ENCODE results near the gene ARRDC5.
"Not testable (repeated sequence)": the region's sequence is repeated elsewhere in the genome, so short reads cannot be mapped to it uniquely, and the experiment has no call there.

Gene ARRDC5

DNA sequence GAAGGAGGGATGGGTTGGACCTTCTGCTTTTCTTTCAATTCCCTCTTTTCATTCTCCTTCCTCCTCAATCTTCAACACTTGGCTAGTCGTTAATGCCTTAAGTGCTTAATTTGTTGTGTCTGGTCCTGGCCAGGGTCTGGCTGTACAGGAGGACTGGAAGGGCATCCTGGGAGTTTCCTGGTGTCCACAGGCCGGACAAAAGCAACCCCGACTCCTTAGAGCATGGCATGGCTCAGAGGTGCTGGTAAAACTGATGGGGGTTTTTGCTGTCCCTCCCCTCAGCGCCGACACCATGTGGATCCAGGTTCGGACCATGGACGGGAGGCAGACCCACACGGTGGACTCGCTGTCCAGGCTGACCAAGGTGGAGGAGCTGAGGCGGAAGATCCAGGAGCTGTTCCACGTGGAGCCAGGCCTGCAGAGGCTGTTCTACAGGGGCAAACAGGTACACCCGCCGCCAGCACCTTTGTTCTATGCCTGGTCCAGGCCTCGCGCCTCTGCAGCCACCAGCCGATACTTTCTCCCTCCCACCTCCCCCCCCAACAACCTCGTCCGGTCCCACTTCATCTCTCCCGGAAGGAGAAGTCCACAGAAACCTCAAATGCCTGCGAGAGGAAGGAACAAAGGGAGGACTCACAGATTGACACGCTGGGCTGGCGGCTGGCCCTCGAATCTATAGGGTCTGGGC is 8.0 kb upstream of the ARRDC5 start:
- peaks cover 0 to 16% (median 8%) of the 10 kb centered on the region in 5 donors for H3K27me3 ChIP-seq (ENCODE audit: control insufficient read depth in 5 of 5, insufficient read depth in 4 of 5, low read length in 5 of 5)
- H3K27ac ChIP-seq (ENCODE audit: low read depth, low read length): no peak overlapping the region
- H3K4me3 ChIP-seq (ENCODE audit: low read depth in 1 of 5, low read length in 5 of 5): peak overlapping the region; percentile 49 to 67 (median 55)
- peak overlapping the region in 4 of 5 donors; percentile 4 to 56 (median 50) for H3K9ac ChIP-seq (ENCODE audit: low read length in 5 of 5)
- peaks cover 3 to 46% (median 34%) of the 10 kb centered on the region in 5 donors for H3K4me1 ChIP-seq (ENCODE audit: control insufficient read depth in 5 of 5, insufficient read depth in 5 of 5, low read length in 5 of 5)
- H3K9me3 ChIP-seq (ENCODE audit: control insufficient read depth in 5 of 5, low read length in 5 of 5): no peaks in the 10 kb centered on the region
- no peaks in the 10 kb centered on the region for H3K36me3 ChIP-seq (ENCODE audit: control insufficient read depth in 5 of 5, insufficient read depth in 5 of 5, low read length in 5 of 5)

- no peak overlapping the region for H3K27ac ChIP-seq (ENCODE audit: low read depth, low read length)
- peak overlapping the region; percentile 49 to 67 (median 55) for H3K4me3 ChIP-seq (ENCODE audit: low read depth in 1 of 5, low read length in 5 of 5)
- peaks cover 0 to 15% (median 8%) of the 10 kb centered on the region in 5 donors for H3K27me3 ChIP-seq (ENCODE audit: control insufficient read depth in 5 of 5, insufficient read depth in 4 of 5, low read length in 5 of 5)
- H3K4me1 ChIP-seq (ENCODE audit: control insufficient read depth in 5 of 5, insufficient read depth in 5 of 5, low read length in 5 of 5): peaks cover 3 to 39% (median 30%) of the 10 kb centered on the region in 5 donors
- H3K36me3 ChIP-seq (ENCODE audit: control insufficient read depth in 5 of 5, insufficient read depth in 5 of 5, low read length in 5 of 5): no peaks in the 10 kb centered on the region
- no peaks in the 10 kb centered on the region for H3K9me3 ChIP-seq (ENCODE audit: control insufficient read depth in 5 of 5, low read length in 5 of 5)
- peak overlapping the region in 4 of 5 donors; percentile 4 to 56 (median 50) for H3K9ac ChIP-seq (ENCODE audit: low read length in 5 of 5)
These were observed 7.3 kb upstream of the ARRDC5 start for GRCh38 chr19:4909897-4910593.

- Histone ChIP-seq H3K9me3 (ENCODE audit: control insufficient read depth in 5 of 5, low read length in 5 of 5) (no peaks in the 10 kb centered on the region), H3K27me3 (ENCODE audit: control insufficient read depth in 5 of 5, insufficient read depth in 4 of 5, low read length in 5 of 5) (peaks cover 0 to 12% (median 8%) of the 10 kb centered on the region in 5 donors), H3K4me1 (ENCODE audit: control insufficient read depth in 5 of 5, insufficient read depth in 5 of 5, low read length in 5 of 5) (peaks cover 3 to 32% (median 26%) of the 10 kb centered on the region in 5 donors), H3K36me3 (ENCODE audit: control insufficient read depth in 5 of 5, insufficient read depth in 5 of 5, low read length in 5 of 5) (no peaks in the 10 kb centered on the region), H3K27ac (ENCODE audit: low read depth, low read length) (no peak within 1 kb of the TSS), H3K4me3 (ENCODE audit: low read depth in 1 of 5, low read length in 5 of 5) (peak within 1 kb of the TSS; percentile 49 to 67 (median 55)), H3K9ac (ENCODE audit: low read length in 5 of 5) (peak within 1 kb of the TSS in 3 of 5 donors; percentile 48 to 56 (median 51))
These were observed 6.6 kb upstream of the ARRDC5 start, which contains the start of gene UHRF1 for GRCh38 chr19:4909156-4909896. Gene UHRF1 (plus strand): TSS chr19:4909501. CDS start chr19:4910886, 1,385 bp downstream.

- Histone ChIP-seq H3K9ac (ENCODE audit: low read length in 5 of 5) (no peak overlapping the region), H3K27me3 (ENCODE audit: control insufficient read depth in 5 of 5, insufficient read depth in 4 of 5, low read length in 5 of 5) (peaks cover 0 to 12% (median 8%) of the 10 kb centered on the region in 5 donors), H3K9me3 (ENCODE audit: control insufficient read depth in 5 of 5, low read length in 5 of 5) (no peaks in the 10 kb centered on the region), H3K36me3 (ENCODE audit: control insufficient read depth in 5 of 5, insufficient read depth in 5 of 5, low read length in 5 of 5) (no peaks in the 10 kb centered on the region), H3K4me1 (ENCODE audit: control insufficient read depth in 5 of 5, insufficient read depth in 5 of 5, low read length in 5 of 5) (peaks cover 3 to 32% (median 26%) of the 10 kb centered on the region in 5 donors), H3K4me3 (ENCODE audit: low read depth in 1 of 5, low read length in 5 of 5) (no peak overlapping the region), H3K27ac (ENCODE audit: low read depth, low read length) (no peak overlapping the region)
These were observed 6.1 kb upstream of the ARRDC5 start for GRCh38 chr19:4908781-4909155.

DNA sequence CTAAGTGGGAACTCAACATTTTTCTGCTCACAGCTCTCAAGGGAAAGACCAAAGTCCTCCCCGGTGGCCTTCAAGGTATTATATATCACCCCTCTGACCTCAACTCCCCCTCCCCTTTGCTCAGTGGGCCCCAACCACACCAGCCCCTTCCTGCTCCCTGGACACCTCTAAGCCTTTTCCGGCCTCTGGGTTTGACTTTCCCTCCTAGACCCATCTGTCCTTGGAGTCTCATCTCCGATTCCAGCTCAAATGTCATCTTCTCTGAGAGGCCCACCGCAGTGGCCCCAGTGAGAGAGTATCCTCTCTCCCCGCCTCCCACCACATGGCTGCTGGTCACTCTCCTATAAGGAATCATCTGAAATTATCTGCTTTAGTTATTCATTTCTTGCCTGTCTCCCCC is 5.7 kb upstream of the ARRDC5 start:
- Histone ChIP-seq H3K9ac (ENCODE audit: low read length in 5 of 5) (no peak overlapping the region), H3K4me1 (ENCODE audit: control insufficient read depth in 5 of 5, insufficient read depth in 5 of 5, low read length in 5 of 5) (peaks cover 3 to 32% (median 26%) of the 10 kb centered on the region in 5 donors), H3K27ac (ENCODE audit: low read depth, low read length) (no peak overlapping the region), H3K36me3 (ENCODE audit: control insufficient read depth in 5 of 5, insufficient read depth in 5 of 5, low read length in 5 of 5) (no peaks in the 10 kb centered on the region), H3K27me3 (ENCODE audit: control insufficient read depth in 5 of 5, insufficient read depth in 4 of 5, low read length in 5 of 5) (peaks cover 0 to 12% (median 8%) of the 10 kb centered on the region in 5 donors), H3K9me3 (ENCODE audit: control insufficient read depth in 5 of 5, low read length in 5 of 5) (no peaks in the 10 kb centered on the region), H3K4me3 (ENCODE audit: low read depth in 1 of 5, low read length in 5 of 5) (no peak overlapping the region)

DNA sequence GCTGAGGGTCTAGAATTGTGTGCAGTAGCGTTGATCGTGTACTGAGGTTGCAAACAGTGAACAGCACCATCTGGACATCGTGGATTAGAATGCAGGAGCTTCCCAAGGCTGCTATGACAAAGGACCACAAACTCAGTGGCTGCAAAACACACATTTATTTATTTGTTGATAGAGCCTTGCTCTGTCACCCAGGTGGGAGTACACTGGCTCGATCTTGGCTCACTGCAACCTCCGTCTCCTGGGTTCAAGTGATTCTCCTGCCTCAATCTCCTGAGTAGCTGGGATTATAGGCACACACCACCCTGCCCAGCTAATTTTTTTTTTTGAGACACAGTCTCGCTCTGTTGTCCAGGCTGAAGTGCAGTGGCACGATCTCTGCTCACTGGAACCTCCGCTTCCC is 4.3 kb upstream of the ARRDC5 start:
- no peak overlapping the region for H3K9ac ChIP-seq (ENCODE audit: low read length in 5 of 5)
- no peak overlapping the region for H3K27ac ChIP-seq (ENCODE audit: low read depth, low read length)
- no peak overlapping the region for H3K4me3 ChIP-seq (ENCODE audit: low read depth in 1 of 5, low read length in 5 of 5)
- H3K9me3 ChIP-seq (ENCODE audit: control insufficient read depth in 5 of 5, low read length in 5 of 5): no peaks in the 10 kb centered on the region
- peaks cover 0 to 12% (median 8%) of the 10 kb centered on the region in 5 donors for H3K27me3 ChIP-seq (ENCODE audit: control insufficient read depth in 5 of 5, insufficient read depth in 4 of 5, low read length in 5 of 5)
- H3K4me1 ChIP-seq (ENCODE audit: control insufficient read depth in 5 of 5, insufficient read depth in 5 of 5, low read length in 5 of 5): peaks cover 3 to 27% (median 23%) of the 10 kb centered on the region in 5 donors
- H3K36me3 ChIP-seq (ENCODE audit: control insufficient read depth in 5 of 5, insufficient read depth in 5 of 5, low read length in 5 of 5): no peaks in the 10 kb centered on the region

DNA sequence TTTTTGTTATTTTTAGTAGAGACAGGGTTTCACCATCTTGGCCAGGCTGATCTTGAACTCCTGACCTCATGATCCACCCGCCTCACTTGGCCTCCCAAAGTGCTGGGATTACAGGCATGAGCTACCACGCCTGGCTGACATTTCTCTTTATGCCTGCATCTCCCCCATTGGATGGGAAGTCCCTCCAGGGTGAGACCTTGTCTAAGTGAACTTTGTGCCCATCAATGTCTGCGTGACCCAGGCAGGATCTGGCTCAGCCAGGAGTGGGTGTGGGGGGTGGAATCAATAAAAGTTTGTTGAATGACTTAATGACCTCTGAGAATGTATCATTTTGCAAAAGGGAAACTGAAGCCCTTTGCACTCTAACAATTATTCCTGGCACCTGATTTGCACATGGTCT is 1.8 kb upstream of the ARRDC5 start:
- Histone ChIP-seq H3K4me3 (ENCODE audit: low read depth in 1 of 5, low read length in 5 of 5) (no peak overlapping the region), H3K9me3 (ENCODE audit: control insufficient read depth in 5 of 5, low read length in 5 of 5) (no peaks in the 10 kb centered on the region), H3K4me1 (ENCODE audit: control insufficient read depth in 5 of 5, insufficient read depth in 5 of 5, low read length in 5 of 5) (peaks cover 0 to 7% (median 4%) of the 10 kb centered on the region in 5 donors), H3K36me3 (ENCODE audit: control insufficient read depth in 5 of 5, insufficient read depth in 5 of 5, low read length in 5 of 5) (no peaks in the 10 kb centered on the region), H3K27ac (ENCODE audit: low read depth, low read length) (no peak overlapping the region), H3K27me3 (ENCODE audit: control insufficient read depth in 5 of 5, insufficient read depth in 4 of 5, low read length in 5 of 5) (peaks cover 0 to 9% (median 5%) of the 10 kb centered on the region in 5 donors), H3K9ac (ENCODE audit: low read length in 5 of 5) (no peak overlapping the region)

DNA sequence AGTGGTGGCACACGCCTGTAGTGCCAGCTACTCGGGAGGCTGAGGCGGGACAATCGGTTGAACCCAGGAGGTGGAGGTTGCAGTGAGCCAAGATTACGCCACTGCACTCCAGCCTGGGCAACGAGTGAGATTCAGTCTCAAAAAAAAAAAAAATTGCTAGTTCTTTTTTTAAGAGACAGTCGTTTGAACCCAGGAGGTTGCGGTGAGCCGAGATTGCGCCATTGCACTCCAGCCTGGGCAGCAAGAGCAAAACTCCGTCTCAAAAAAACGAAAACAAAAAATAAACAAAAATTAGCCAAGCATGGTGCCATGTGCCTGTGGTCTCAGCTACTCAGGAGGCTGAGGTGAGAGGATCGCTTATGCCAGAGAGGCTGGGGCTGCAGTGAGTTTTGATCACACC is 1.8 kb downstream of the ARRDC5 start:
- H3K4me3 ChIP-seq (ENCODE audit: low read depth in 1 of 5, low read length in 5 of 5); H3K27me3 ChIP-seq (ENCODE audit: control insufficient read depth in 5 of 5, insufficient read depth in 4 of 5, low read length in 5 of 5); H3K9me3 ChIP-seq (ENCODE audit: control insufficient read depth in 5 of 5, low read length in 5 of 5); H3K4me1 ChIP-seq (ENCODE audit: control insufficient read depth in 5 of 5, insufficient read depth in 5 of 5, low read length in 5 of 5); H3K36me3 ChIP-seq (ENCODE audit: control insufficient read depth in 5 of 5, insufficient read depth in 5 of 5, low read length in 5 of 5); H3K9ac ChIP-seq (ENCODE audit: low read length in 5 of 5); H3K27ac ChIP-seq (ENCODE audit: low read depth, low read length): not testable (repeated sequence)

DNA sequence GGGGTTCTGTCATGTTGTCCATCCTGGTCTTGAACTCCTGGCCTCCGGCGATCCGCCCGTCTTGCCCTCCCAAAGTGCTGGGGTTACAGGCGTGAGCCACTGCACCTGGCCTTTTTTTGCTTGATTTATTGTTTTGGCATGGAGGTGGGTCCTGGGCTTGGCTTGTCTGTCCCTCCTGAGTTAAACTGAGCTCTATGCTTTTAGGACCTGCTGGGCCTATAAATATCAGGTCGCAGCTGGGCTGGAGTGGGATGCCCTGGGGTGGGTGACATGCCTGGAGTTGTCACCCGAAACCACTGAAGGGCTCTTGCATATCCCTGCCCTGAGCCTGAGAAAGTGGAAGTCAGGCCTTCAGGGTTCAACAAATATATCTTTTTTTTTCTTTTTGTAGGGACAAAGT is 5.5 kb downstream of the ARRDC5 start:
- H3K9ac ChIP-seq (ENCODE audit: low read length in 5 of 5): no peak overlapping the region
- peaks cover 0 to 6% (median 0%) of the 10 kb centered on the region in 5 donors for H3K4me1 ChIP-seq (ENCODE audit: control insufficient read depth in 5 of 5, insufficient read depth in 5 of 5, low read length in 5 of 5)
- H3K27ac ChIP-seq (ENCODE audit: low read depth, low read length): no peak overlapping the region
- H3K36me3 ChIP-seq (ENCODE audit: control insufficient read depth in 5 of 5, insufficient read depth in 5 of 5, low read length in 5 of 5): no peaks in the 10 kb centered on the region
- no peak overlapping the region for H3K4me3 ChIP-seq (ENCODE audit: low read depth in 1 of 5, low read length in 5 of 5)
- H3K27me3 ChIP-seq (ENCODE audit: control insufficient read depth in 5 of 5, insufficient read depth in 4 of 5, low read length in 5 of 5): no peaks in the 10 kb centered on the region
- no peaks in the 10 kb centered on the region for H3K9me3 ChIP-seq (ENCODE audit: control insufficient read depth in 5 of 5, low read length in 5 of 5)

Measured in subcutaneous abdominal adipose tissue (tissue), 5 donors.